Kidney tubule cell (primary cell): Measurements from ENCODE around the gene DOK6.
"Not testable (repeated sequence)": the region's sequence is repeated elsewhere in the genome, so short reads cannot be mapped to it uniquely, and the experiment has no call there.

ENCODE experiments used
- DNase-seq: peaks from one replicate; pipeline ENCODE4 v3.0.0-alpha.2; 2018; ENCODE audit warnings: low spot score

Gene DOK6

GRCh38 chr18:69400253-69400975 is at the start of gene DOK6:
Gene DOK6 (plus strand): TSS chr18:69400888.
- peak; percentile 66 for DNase-seq

- DNase-seq: no peak
These were observed 47.7 kb upstream of the DOK6 start for GRCh38 chr18:69353023-69353422.

GRCh38 chr18:69357590-69357989 is 43.1 kb upstream of the DOK6 start:
- no peak for DNase-seq

GRCh38 chr18:69358212-69358895 is 42.3 kb upstream of the DOK6 start:
- no peak for DNase-seq

GRCh38 chr18:69359768-69360167 is 40.9 kb upstream of the DOK6 start:
- DNase-seq: not testable (repeated sequence)

- DNase-seq: no peak
These were observed 35.8 kb upstream of the DOK6 start for GRCh38 chr18:69364930-69365329.

GRCh38 chr18:69365658-69366057 is 35.0 kb upstream of the DOK6 start:
- DNase-seq: no peak

GRCh38 chr18:69367104-69367503 is 33.6 kb upstream of the DOK6 start:
- no peak for DNase-seq

- DNase-seq: no peak
These were observed 29.0 kb upstream of the DOK6 start for GRCh38 chr18:69371729-69372128.

GRCh38 chr18:69380324-69380723 is 20.4 kb upstream of the DOK6 start:
- DNase-seq: peak; percentile 20

GRCh38 chr18:69383186-69383585 is 17.5 kb upstream of the DOK6 start:
- no peak for DNase-seq

- DNase-seq: no peak
These were observed 13.5 kb upstream of the DOK6 start for GRCh38 chr18:69387186-69387585.

- no peak for DNase-seq
These were observed 12.5 kb upstream of the DOK6 start for GRCh38 chr18:69388222-69388621.

GRCh38 chr18:69397096-69397495 is 3.6 kb upstream of the DOK6 start:
- DNase-seq: peak; percentile 57

GRCh38 chr18:69399253-69399652 is 1.4 kb upstream of the DOK6 start:
- no peak for DNase-seq

GRCh38 chr18:69400976-69401225 is 213 bp downstream of the DOK6 start:
- no peak for DNase-seq

GRCh38 chr18:69401226-69401971 is 711 bp downstream of the DOK6 start:
- DNase-seq: peak; percentile 36

GRCh38 chr18:69401972-69402532 is 1.4 kb downstream of the DOK6 start:
- DNase-seq: no peak

GRCh38 chr18:69402533-69402989 is 1.9 kb downstream of the DOK6 start:
- no peak for DNase-seq

GRCh38 chr18:69408522-69408921 is 7.8 kb downstream of the DOK6 start:
- DNase-seq: peak; percentile 6

- no peak for DNase-seq
These were observed 10.5 kb downstream of the DOK6 start for GRCh38 chr18:69411199-69411598.

GRCh38 chr18:69414184-69414583 is 13.5 kb downstream of the DOK6 start:
- no peak for DNase-seq

- DNase-seq: no peak
These were observed 32.2 kb downstream of the DOK6 start for GRCh38 chr18:69432847-69433246.
